HG03520 (cell line): ENCODE data around the gene POLE.
"Not testable (repeated sequence)": the region's sequence is repeated elsewhere in the genome, so short reads cannot be mapped to it uniquely, and the experiment has no call there.

Experiments
- ATAC-seq: cut with Tn5 transposase; IDR thresholded peaks from one replicate; pipeline ENCODE4 v1.9.1; 2021; ENCODE audit warnings: mild to moderate bottlenecking, moderate library complexity; ENCODE audit not compliant: unreplicated experiment

The POLE gene

GRCh38 chr12:132601171-132601883 is 85.8 kb downstream of the POLE start:
- ATAC-seq = no peak

- ATAC-seq = no peak
These were observed 86.8 kb downstream of the POLE start for GRCh38 chr12:132600048-132601032.

DNA sequence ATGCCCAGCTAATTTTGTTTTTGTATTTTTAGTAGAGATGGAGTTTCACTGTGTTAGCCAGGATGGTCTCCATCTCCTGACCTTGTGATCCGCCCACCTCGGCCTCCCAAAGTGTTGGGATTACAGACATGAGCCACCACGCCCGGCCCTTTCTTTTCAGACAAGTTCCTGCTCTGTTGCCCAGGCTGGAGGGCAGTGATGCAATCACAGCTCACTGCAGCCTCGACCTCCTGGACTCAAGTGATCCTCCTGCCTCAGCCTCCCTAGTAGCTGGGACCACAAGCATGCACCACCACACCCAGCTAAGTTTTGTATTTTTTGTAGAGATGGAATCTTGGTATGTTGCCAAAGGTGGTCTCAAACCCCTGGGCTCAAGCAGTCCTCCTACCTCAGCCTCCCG is 87.6 kb downstream of the POLE start:
- not testable (repeated sequence) for ATAC-seq

DNA sequence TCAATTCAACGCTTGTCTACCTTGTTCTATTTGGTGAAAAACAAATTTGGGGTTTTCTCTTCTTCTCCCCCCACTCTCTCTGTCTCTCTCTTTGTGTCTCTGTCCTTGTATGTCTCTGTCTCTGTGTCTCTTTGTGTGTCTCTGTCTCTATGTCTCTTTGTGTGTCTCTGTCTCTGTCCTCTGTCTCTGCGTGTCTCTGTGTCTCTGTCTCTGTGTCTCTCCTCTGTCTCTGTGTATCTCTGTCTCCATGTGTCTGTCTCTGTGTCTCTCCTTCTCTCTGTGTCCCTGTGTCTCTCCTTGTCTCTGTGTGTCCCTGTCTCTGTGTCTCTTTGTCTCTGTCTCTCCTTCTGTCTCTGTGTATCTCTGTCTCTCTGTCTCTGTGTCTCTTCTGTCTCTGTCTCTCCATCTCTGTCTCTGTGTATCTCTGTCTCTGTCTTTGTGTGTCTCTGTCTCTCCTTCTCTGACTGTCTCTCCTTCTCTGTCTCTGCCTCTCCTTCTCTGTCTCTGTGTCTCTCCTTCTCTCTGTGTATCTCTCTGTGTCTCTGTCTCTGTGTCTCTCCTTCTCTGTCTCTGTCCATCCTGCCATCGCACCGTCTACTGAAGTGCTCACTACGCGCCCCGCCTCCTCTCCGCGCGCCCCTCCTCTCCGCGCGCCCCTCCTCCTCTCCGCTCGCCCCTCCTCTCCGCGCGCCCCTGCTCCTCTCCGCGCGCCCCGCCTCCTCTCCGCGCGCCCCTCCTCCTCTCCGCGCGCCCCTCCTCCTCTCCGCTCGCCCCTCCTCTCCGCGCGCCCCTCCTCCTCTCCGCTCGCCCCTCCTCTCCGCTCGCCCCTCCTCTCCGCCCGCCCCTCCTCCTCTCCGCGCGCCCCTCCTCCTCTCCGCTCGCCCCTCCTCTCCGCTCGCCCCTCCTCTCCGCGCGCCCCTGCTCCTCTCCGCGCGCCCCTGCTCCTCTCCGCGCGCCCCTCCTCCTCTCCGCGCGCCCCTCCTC is 89.5 kb downstream of the POLE start:
- no peak for ATAC-seq

- ATAC-seq = no peak
These were observed 91.1 kb downstream of the POLE start for GRCh38 chr12:132596016-132596415.

- no peak for ATAC-seq
These were observed 92.0 kb downstream of the POLE start for GRCh38 chr12:132595183-132595582.

DNA sequence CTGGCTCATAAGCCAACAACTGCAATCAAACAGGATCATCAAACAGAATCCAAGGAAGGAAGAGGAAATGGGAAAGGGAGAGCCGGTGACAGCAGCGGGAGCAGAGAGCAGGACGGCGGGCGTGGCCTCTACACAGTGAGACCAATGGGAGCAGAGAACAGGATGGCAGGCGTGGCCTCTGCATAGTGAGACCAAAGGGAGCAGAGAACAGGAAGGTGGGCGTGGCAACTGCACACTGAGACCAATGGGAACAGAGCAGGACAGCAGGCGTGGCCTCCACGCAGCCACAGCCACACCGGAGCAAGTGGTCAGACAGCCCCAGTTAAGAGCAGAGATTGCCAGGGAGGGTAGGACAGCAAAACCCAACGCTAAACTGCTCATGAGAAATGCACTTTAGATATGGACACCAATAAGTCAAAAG is 93.2 kb downstream of the POLE start:
- no peak for ATAC-seq

- ATAC-seq = no peak
These were observed 93.6 kb downstream of the POLE start for GRCh38 chr12:132593521-132593920.

DNA sequence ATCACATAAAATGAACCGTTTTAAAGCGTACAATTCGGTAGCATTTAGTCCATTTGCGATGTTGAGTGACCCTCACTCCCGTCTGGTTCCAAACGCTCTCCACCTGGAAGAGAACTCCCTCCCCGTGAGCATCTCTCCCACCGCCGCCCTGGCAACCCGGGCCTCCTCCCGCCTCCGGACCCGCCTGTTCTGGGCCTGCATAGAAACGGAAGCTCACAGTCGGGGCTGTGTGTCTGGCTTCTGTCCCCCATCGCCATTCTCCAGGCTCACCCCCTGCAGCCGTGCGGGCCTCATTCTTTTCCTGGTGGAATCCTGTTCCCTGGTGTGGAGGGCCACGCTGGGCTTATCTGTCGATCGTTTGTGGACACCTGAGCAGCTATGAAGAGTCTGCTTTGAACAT is 94.1 kb downstream of the POLE start:
- no peak for ATAC-seq

DNA sequence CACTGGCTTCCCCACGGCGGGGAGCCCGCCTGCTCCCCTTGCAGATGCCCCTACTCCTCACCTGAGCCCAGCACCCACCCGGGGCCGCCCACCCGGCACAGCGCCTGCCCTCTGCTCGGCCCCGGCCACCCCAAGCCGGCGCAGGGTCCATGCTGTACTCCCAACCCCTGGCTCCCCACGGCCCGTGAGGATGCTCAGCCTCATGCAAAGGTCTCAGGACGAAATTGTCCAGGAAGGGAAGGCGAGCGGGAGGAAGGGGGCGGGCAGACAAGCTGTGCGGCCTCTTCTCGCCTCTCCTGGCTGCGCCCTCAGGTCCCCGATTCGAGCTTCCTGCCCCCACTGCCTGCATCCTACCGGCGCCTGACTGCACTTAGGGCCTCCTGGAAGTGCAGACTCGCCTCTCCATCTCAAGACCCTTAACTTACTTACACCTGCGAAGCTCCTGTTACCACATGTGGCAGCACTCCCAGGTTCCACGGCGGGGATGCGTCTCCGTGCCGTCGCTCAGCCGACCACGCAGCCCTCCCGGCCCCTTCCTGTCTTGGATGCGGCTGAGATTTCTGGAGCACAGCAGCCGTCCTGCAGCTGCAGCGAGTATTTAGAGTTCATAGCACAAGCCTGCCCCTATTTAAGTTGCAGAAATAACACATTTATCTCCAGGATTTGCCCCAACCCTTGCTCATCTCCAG is 94.7 kb downstream of the POLE start:
- no peak for ATAC-seq

- no peak for ATAC-seq
These were observed 95.8 kb downstream of the POLE start for GRCh38 chr12:132591107-132591935.

GRCh38 chr12:132588821-132589669 is 98.1 kb downstream of the POLE start:
- ATAC-seq = no peak

GRCh38 chr12:132588319-132588718 is 98.8 kb downstream of the POLE start:
- ATAC-seq = no peak

DNA sequence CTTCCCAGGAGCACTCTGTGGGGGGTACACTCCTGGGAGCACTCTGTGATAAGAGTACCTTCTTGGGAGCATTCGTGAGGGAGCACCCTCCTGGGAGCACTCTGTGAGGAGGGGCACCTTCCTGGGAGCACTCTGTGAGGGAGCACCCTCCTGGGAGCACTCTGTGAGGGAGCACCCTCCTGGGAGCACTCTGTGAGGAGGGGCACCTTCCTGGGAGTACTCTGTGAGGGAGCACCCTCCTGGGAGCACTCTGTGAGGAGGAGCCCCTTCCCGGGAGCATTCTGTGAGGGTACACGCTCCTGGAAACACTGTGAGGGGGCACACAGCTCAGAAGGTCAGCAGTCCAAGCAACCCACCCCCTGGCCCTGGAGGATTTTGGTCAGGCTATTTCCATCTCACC is 99.4 kb downstream of the POLE start:
- no peak for ATAC-seq

GRCh38 chr12:132586929-132587328 is 100.2 kb downstream of the POLE start:
- ATAC-seq = no peak

- no peak for ATAC-seq
These were observed 102.0 kb downstream of the POLE start for GRCh38 chr12:132585177-132585576.

DNA sequence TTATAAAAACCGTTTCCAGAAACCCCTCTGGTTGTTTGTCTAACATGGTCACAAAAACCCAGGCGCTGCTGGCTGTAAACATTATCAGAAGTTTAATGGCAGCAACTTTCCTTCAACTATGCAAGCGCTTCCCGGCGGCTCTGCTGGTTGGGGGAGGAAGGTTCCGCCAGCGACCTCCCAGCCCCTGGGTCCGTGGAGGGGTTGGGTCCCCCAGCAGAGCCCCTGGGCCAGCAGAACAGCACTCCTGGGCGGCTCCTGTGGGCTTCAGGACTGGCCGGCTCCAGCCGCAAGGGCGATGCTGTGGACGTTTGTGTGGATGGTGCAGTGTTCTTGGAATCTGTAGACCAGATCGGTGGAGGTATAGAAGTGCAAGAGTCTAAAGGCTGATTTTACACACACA is 102.7 kb downstream of the POLE start:
- no peak for ATAC-seq

GRCh38 chr12:132583736-132584135 is 103.4 kb downstream of the POLE start:
- no peak for ATAC-seq

GRCh38 chr12:132583411-132583710 is 103.8 kb downstream of the POLE start:
- no peak for ATAC-seq
